ENCODE data around the gene GP1BA.

DNA sequence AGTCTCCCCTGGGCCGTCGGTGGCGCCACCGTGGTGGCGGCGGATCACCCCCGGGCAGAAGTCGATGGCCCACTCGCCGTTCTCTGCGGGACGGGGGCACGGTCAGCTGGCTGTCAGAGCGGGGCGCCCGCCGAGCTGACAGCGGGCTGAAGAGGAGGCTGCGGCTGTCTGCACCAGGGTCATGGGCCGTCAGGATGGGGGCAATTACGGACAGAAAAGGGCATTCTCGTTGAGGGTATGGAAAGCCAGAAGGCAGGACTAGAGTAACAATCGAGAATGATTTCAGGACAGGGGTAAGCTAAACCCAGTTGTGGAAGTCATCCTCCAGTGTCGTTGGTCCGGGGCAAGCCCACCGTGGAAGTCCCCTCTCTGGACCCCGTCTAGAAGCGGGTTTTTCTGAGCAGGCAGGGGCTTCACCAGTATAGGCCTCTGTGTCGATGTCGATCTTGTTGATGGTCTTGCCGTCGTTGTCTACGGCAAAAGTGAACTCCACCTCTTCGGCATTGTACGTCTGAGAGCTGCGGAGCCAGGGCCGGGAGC lies 30.9 kb upstream of the GP1BA start:
- TF ChIP-seq, protein P1, sequence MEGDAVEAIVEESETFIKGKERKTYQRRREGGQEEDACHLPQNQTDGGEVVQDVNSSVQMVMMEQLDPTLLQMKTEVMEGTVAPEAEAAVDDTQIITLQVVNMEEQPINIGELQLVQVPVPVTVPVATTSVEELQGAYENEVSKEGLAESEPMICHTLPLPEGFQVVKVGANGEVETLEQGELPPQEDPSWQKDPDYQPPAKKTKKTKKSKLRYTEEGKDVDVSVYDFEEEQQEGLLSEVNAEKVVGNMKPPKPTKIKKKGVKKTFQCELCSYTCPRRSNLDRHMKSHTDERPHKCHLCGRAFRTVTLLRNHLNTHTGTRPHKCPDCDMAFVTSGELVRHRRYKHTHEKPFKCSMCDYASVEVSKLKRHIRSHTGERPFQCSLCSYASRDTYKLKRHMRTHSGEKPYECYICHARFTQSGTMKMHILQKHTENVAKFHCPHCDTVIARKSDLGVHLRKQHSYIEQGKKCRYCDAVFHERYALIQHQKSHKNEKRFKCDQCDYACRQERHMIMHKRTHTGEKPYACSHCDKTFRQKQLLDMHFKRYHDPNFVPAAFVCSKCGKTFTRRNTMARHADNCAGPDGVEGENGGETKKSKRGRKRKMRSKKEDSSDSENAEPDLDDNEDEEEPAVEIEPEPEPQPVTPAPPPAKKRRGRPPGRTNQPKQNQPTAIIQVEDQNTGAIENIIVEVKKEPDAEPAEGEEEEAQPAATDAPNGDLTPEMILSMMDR (IDR thresholded peaks at IDR 0.05), result no peak
- no peak for TF ChIP-seq POLR2A (IDR thresholded peaks at IDR 0.05)

Measured in prostate gland (tissue), 2 donors.